Tibial nerve (tissue), 3 donors: ENCODE results near the gene SPINK2.

Source experiments
- CTCF ChIP-seq, 5 experiments: fragments of 200-600 bp in 3 of 5; fragments of 450-650 bp in 2 of 5; sonication (generic) in 3 of 5; IDR thresholded peaks; one replicate each; pipeline ENCODE4 v1.5.1; 2016 to 2019; ENCODE audit warnings: antibody characterized with exemption in 5 of 5, mild to moderate bottlenecking in 3 of 5, moderate library complexity in 2 of 5
- POLR2A ChIP-seq, 2 donors: fragments of 450-650 bp; IDR thresholded peaks; one replicate each; pipeline ENCODE4 v1.6.1; 2017; ENCODE audit warnings: antibody characterized with exemption in 2 of 2, mild to moderate bottlenecking in 2 of 2, moderate library complexity in 2 of 2

- TF ChIP-seq CTCF (IDR thresholded peaks at IDR 0.05) (no peak), POLR2A (IDR thresholded peaks at IDR 0.05) (no peak)
Measured at GRCh38 chr4:56860781-56861180, 39.3 kb upstream of the SPINK2 start.
